CD4-positive, alpha-beta T cell treated with Interleukin-21 for 1 hour (primary cell): ENCODE results near the gene FCRL1.

ENCODE experiments used
- DNase-seq: peaks from one replicate; pipeline ENCODE4 v3.0.0-alpha.2; 2020

Gene FCRL1

GRCh38 chr1:157799996-157800395 is 19.9 kb downstream of the FCRL1 start:
- DNase-seq, result no peak

GRCh38 chr1:157798211-157798610 is 21.7 kb downstream of the FCRL1 start:
- no peak for DNase-seq

GRCh38 chr1:157785248-157785647 is 34.7 kb downstream of the FCRL1 start:
- DNase-seq, result no peak

- DNase-seq, result no peak
Measured at GRCh38 chr1:157784801-157785200, 35.1 kb downstream of the FCRL1 start.

- no peak for DNase-seq
Measured at GRCh38 chr1:157782931-157783330, 37.0 kb downstream of the FCRL1 start.

- no peak for DNase-seq
Measured at GRCh38 chr1:157781048-157781447, 38.9 kb downstream of the FCRL1 start.

- DNase-seq, result no peak
Measured at GRCh38 chr1:157776971-157777391, 42.9 kb downstream of the FCRL1 start, which contains the start of gene FCRL2. FCRL2 (minus strand) TSS chr1:157777132; CDS start chr1:157777073, 59 bp downstream.

- DNase-seq, result no peak
Measured at GRCh38 chr1:157775101-157775870, 44.6 kb downstream of the FCRL1 start.

- no peak for DNase-seq
Measured at GRCh38 chr1:157774412-157774811, 45.5 kb downstream of the FCRL1 start.

- DNase-seq, result peak; percentile 36
Measured at GRCh38 chr1:157773493-157774350, 46.2 kb downstream of the FCRL1 start.

GRCh38 chr1:157771661-157772425 is 48.1 kb downstream of the FCRL1 start:
- DNase-seq, result no peak

GRCh38 chr1:157770442-157771043 is 49.4 kb downstream of the FCRL1 start:
- no peak for DNase-seq

GRCh38 chr1:157766792-157767191 is 53.1 kb downstream of the FCRL1 start:
- DNase-seq, result no peak

GRCh38 chr1:157758018-157758417 is 61.9 kb downstream of the FCRL1 start:
- no peak for DNase-seq

GRCh38 chr1:157753611-157754010 is 66.3 kb downstream of the FCRL1 start:
- DNase-seq, result no peak

GRCh38 chr1:157751283-157751682 is 68.6 kb downstream of the FCRL1 start:
- no peak for DNase-seq

- DNase-seq, result no peak
Measured at GRCh38 chr1:157748262-157748817, 71.6 kb downstream of the FCRL1 start.
